Thoracic aorta (tissue), 2 donors: Measurements from ENCODE around the gene TMA16. TPM values are rescaled to one million over a fixed set of nuclear protein-coding genes. Genes with fewer than 3 reads are reported as not detected.
"Not testable (repeated sequence)": the region's sequence is repeated elsewhere in the genome, so short reads cannot be mapped to it uniquely, and the experiment has no call there.

Experiments
- ATAC-seq: fragments of 150-250 bp; one replicate; pipeline ENCODE4 v1.8.0; 2017; ENCODE audit warnings: low read depth; ENCODE audit not compliant: insufficient number of reproducible peaks, low FRiP score
- DNase-seq: peaks from one replicate; pipeline ENCODE4 v3.0.0-alpha.2; 2020; ENCODE audit warnings: low spot score
- H3K27ac ChIP-seq, 2 donors: fragments of 200-600 bp; sonication (generic); 1 replicate in 1 of 2; 2 replicates in 1 of 2; pipeline ENCODE4 v1.5.1; 2016; ENCODE audit warnings: mild to moderate bottlenecking in 2 of 2, moderate library complexity in 2 of 2
- H3K27me3 ChIP-seq: fragments of 200-600 bp; sonication (generic); replicated peaks from 2 replicates; pipeline ENCODE4 v1.6.0; 2016; ENCODE audit warnings: mild to moderate bottlenecking; ENCODE audit not compliant: insufficient read depth
- H3K36me3 ChIP-seq: fragments of 200-600 bp; sonication (generic); one replicate; pipeline ENCODE4 v1.5.1; 2016
- H3K4me1 ChIP-seq, 2 donors: fragments of 200-600 bp; sonication (generic); 1 replicate in 1 of 2; 2 replicates in 1 of 2; pipeline versions ENCODE4 v1.5.1 to v1.6.0; 2016; ENCODE audit warnings: low read depth in 2 of 2, mild to moderate bottlenecking in 1 of 2; ENCODE audit not compliant: control insufficient read depth in 1 of 2
- H3K4me3 ChIP-seq: fragments of 200-600 bp; sonication (generic); 2 replicates; pipeline ENCODE4 v1.5.1; 2016; ENCODE audit warnings: mild to moderate bottlenecking
- H3K9me3 ChIP-seq: fragments of 200-600 bp; sonication (generic); 2 replicates; pipeline ENCODE4 v1.5.1; 2016
- total RNA-seq, 2 donors: library from RNA; depleted of rRNA; stranded (reverse); fragments of >200 nt; gene quantifications; one replicate each; pipeline versions ENCODE4 v1.1.0 to v1.2.3, GENCODE V29; 2016
- TF ChIP-seq, protein P1 (sequence below): fragments of 200-600 bp; sonication (generic); IDR thresholded peaks from one replicate; pipeline ENCODE4 v1.5.1; 2019; ENCODE audit warnings: antibody characterized with exemption

Gene TMA16
- 10 to 100 TPM; 13.7 to 36.5 TPM for total RNA-seq

DNA sequence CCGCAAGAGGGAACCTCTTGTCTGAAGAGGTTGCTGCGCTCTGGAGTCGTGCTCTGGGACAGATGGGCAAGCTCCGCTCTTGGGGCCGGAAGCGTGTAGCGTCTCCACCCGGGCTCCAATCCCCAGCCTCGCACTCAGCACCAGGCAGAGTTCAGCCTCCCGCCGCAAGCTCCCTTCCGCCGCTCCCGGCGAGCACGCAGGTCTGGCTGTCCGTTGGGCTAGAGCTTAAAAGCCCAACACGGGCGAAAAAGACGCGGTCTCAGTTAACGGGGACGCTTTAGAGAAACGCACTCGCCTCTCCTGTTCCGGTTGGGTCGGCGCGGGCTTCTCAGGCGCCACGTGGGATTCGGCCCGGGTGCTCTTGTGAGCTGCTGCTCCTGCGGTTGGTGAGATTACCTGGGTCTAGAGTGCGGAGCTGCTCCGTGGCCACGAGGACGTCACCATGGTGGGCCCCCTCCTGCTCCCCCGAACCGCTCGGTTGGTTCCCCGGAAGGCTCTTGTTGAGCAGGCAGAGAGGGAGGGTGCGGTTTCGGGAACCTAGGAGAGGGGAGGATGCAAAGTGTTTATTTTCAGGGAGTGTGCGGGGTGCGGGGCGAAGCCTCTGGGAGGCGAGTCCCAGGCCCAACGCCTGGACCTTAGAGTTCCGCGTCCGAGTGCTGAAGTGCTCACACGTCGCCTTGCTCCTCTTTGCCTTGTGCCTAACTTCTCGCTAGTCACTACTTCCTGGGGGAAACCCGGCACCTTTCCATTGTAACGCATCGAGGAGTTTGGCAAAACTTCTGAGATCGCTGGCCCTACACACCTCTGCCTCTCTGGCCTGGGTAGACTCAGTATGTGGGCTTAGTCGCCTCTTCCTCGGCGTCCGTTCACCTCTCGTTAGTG lies at the start of gene TMA16:
Gene TMA16 (plus strand): TSS at position 331 of the 882 bp plus-strand sequence. CDS start 112 bp downstream, at position 443.
- peaks cover 8 to 13% of the 10 kb centered on the region in 2 donors for H3K4me1 ChIP-seq
- peak; percentile 97 for ATAC-seq

DNA sequence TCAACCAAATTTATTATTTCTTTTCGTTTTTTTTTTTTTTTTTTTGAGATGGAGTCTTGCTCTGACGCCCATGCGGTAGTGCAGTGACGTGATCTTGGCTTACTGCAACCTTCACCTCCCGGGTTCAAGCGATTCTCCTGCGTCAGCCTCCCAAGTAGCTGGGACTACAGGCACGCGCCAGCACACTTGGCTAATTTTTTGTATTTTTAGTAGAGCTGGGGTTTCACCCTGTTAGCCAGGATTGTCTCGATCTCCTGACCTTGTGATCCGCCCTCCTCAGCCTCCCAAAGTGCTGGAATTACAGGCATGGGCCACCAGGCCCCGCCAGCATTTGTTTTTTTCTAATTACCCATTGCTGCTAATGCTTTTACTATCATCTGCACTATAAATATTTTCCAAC lies 47.5 kb upstream of the TMA16 start:
- not testable (repeated sequence) for DNase-seq, H3K4me1 ChIP-seq, H3K4me3 ChIP-seq, H3K9me3 ChIP-seq, ATAC-seq, H3K36me3 ChIP-seq, H3K27me3 ChIP-seq
- peak overlapping the region in 1 of 2 donors; percentile 12 for H3K27ac ChIP-seq

More for the DNA sequence above, at the start of gene TMA16:
- no peaks in the 10 kb centered on the region for H3K27me3 ChIP-seq
- no peaks in the 10 kb centered on the region for H3K9me3 ChIP-seq
- H3K36me3 ChIP-seq: no peaks in the 10 kb centered on the region
- peak within 1 kb of the TSS; percentile 70 to 73 for H3K27ac ChIP-seq
- DNase-seq: peak; percentile 41
- peak within 1 kb of the TSS; percentile 96 for H3K4me3 ChIP-seq
- TF ChIP-seq, protein P1, sequence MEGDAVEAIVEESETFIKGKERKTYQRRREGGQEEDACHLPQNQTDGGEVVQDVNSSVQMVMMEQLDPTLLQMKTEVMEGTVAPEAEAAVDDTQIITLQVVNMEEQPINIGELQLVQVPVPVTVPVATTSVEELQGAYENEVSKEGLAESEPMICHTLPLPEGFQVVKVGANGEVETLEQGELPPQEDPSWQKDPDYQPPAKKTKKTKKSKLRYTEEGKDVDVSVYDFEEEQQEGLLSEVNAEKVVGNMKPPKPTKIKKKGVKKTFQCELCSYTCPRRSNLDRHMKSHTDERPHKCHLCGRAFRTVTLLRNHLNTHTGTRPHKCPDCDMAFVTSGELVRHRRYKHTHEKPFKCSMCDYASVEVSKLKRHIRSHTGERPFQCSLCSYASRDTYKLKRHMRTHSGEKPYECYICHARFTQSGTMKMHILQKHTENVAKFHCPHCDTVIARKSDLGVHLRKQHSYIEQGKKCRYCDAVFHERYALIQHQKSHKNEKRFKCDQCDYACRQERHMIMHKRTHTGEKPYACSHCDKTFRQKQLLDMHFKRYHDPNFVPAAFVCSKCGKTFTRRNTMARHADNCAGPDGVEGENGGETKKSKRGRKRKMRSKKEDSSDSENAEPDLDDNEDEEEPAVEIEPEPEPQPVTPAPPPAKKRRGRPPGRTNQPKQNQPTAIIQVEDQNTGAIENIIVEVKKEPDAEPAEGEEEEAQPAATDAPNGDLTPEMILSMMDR: no peak

DNA sequence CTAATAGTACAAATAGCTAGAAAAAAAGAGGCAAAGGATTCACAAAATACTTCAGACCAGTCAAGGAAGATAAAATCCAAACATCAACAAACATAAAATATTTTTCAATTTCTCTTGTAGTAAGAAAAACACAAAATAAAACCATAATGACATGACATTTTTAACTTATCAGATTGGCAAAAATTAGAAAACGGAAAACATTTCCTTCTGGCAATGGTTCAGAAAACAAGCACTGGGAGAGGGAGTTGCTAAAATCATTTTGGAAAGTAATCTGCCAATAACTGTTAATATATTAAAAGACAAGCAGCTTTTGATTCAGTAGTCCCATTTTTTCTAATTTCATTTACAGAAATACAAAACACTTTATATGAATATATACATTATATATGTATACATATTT lies 47.0 kb upstream of the TMA16 start:
- ATAC-seq: no peak
- TF ChIP-seq, protein P1: no peak
- DNase-seq: no peak

DNA sequence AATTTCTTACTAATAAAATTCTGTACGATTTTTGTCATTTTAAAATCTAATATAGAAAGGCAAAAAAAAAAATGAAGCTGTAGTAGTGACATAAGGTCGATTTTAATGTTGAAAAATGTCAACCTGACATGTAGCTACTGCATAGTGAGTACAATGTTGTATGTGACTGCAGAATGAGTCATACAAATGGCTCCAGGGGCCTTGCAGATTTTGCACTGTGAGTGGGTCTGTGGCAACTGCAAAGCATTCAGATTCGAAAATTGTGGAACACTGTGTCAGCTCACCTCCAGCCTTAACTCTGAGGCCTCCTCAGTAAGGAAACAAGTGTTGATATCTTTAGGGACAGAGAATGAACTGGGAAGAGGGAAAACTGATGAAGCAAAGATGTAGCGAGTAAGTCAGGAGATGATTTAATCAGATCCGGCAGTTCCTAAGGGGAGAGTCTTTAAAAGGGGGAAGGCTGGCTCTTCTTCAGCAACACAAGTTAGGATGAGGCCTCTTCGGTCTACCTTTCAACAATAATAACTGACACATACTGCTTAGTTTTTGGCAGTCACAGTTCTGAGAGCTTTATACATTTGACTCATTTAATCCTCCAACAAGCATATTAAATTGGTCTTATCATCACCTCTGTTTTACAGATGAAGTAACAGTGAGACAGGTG lies 45.8 kb upstream of the TMA16 start:
- Histone ChIP-seq H3K4me3 (no peak overlapping the region), H3K27ac (no peak overlapping the region), H3K4me1 (peaks cover 0 to 6% of the 10 kb centered on the region in 2 donors), H3K27me3 (no peaks in the 10 kb centered on the region), H3K9me3 (no peaks in the 10 kb centered on the region), H3K36me3 (no peaks in the 10 kb centered on the region)
- TF ChIP-seq, protein P1: no peak
- no peak for DNase-seq
- ATAC-seq: no peak

More for the DNA sequence above, 47.0 kb upstream of the TMA16 start:
- Histone ChIP-seq H3K4me3 (no peak overlapping the region), H3K4me1 (peaks cover 0 to 6% of the 10 kb centered on the region in 2 donors), H3K27ac (peak overlapping the region in 1 of 2 donors; percentile 12), H3K9me3 (no peaks in the 10 kb centered on the region), H3K36me3 (no peaks in the 10 kb centered on the region), H3K27me3 (no peaks in the 10 kb centered on the region)

DNA sequence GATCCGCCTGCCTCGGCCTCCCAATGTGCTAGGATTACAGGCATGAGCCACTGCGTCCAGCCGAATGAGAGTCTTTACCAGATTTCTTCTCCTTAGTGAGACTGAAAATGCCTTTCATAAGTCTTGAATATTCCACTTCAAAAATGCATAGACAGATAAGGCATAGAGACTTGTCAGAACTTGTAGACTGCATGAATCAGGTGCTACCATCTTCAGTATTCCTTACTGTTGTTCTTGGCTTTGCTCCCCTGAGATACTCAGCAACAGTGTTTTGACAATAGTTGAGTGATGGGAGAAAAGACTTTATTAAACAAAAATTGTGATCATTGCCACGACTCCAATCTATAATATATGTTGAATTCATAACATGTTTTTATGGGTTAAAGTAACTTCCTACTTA lies 31.9 kb upstream of the TMA16 start:
- Histone ChIP-seq H3K27ac (no peak overlapping the region), H3K27me3 (no peaks in the 10 kb centered on the region), H3K4me1 (no peaks in the 10 kb centered on the region), H3K9me3 (no peaks in the 10 kb centered on the region), H3K4me3 (no peak overlapping the region), H3K36me3 (no peaks in the 10 kb centered on the region)
- TF ChIP-seq, protein P1: no peak
- ATAC-seq (no peak), DNase-seq (no peak)
